ENCODE results near the gene RTN3.
"Not testable (repeated sequence)": the region's sequence is repeated elsewhere in the genome, so short reads cannot be mapped to it uniquely, and the experiment has no call there.

RTN3 gene

DNA sequence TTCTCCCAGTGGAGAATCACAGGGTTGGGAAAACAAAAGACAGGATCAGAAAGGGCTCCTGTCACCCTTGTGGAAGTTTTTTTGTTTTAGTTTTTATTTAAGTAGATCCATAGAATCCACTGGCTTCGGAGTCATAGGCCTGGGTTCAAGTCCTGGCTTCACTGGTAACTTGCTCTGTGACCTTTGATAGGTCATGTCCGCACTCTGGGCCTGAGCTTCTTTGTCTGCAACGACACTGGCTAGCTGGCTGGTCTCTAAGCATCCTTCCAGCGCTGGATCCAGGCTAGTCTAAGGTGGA is 85.9 kb downstream of the RTN3 start:
- in situ Hi-C loops (cut with MboI; ENCODE audit: low sequenced_read_pairs): no loop called here

- in situ Hi-C loops (cut with MboI; ENCODE audit: low sequenced_read_pairs): no loop called here
Measured at GRCh38 chr11:63767565-63768236, 86.4 kb downstream of the RTN3 start.

DNA sequence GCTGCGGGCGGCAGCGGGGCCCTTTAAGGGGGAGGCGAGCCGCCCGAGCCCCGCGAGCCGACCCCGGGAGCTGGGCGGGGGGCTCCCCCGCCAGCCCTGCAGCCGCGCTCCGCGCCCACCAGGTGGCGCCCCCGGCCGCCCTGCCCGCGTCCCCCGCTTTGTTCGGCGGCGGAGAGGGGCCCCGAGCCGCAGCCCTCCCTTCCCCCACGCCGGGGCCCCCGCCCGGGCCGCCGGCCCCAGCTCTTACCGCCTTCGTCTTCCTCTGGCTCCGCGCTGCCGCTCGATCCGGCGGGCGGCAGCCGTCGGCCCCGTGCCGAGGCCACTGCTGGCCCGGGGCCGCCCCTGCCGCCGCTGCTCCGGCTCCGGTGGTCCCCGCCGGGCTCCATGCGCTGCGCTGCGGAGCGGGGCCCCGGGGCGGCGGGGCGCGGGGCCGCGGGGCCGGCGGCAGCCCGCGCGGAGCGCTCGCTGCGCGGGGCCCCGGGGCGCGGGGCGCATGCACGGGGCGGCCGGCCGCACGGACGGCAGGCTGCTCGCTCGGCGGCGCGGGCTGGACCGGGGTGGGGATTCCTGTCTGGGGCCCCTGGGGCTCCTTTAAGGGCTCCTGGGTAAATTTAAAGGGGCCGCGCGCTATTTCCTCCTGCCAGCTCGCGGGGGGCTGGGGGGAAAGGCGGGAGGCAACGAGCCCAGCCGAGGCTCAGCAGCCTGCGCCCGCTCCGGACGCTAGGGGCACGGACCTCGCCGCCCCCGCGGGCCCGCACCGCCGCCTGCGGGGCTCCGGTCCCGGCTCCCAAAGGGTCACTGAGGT is 87.1 kb downstream of the RTN3 start, which contains the start of gene ZFTA:
Gene ZFTA (minus strand): TSS at position 539 of the 805 bp plus-strand sequence. CDS start 153 bp downstream, at position 386.
- in situ Hi-C loops (cut with MboI; ENCODE audit: low sequenced_read_pairs): no loop called here

DNA sequence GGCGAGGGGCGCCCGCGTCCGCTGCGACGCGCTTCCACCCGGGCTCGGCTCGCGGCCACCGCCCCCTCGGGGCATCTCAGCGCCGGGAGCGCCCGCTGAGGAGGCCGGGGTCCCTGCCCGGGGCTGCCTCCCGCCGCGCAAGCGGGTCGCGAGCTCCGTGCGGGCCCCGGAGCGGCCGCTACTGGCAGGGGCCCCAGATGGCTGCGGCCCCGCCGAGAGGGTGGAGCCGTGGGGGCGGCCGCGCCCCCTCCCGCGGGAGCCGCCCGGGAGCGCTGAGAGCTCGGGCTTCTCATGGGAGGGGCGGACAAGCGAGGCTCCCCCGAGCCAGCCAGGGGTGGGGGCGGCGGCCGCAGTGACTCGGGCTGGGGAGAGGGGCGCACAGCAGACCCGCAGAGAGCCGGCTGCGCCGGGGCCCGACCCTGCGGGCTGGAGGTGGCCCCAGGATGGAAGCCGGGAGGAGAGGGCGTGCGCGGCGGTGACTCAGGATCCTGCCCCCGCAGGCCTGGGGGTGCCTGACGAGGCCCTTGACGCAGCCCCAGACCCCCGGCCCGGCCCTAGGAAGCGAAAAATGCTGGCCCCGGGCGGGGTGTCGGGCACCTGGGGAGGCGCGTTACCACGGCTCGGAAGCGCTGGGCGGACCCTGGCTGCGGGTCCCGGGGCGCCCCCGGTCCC is 87.9 kb downstream of the RTN3 start:
- in situ Hi-C loops (cut with MboI; ENCODE audit: low sequenced_read_pairs): no loop called here

DNA sequence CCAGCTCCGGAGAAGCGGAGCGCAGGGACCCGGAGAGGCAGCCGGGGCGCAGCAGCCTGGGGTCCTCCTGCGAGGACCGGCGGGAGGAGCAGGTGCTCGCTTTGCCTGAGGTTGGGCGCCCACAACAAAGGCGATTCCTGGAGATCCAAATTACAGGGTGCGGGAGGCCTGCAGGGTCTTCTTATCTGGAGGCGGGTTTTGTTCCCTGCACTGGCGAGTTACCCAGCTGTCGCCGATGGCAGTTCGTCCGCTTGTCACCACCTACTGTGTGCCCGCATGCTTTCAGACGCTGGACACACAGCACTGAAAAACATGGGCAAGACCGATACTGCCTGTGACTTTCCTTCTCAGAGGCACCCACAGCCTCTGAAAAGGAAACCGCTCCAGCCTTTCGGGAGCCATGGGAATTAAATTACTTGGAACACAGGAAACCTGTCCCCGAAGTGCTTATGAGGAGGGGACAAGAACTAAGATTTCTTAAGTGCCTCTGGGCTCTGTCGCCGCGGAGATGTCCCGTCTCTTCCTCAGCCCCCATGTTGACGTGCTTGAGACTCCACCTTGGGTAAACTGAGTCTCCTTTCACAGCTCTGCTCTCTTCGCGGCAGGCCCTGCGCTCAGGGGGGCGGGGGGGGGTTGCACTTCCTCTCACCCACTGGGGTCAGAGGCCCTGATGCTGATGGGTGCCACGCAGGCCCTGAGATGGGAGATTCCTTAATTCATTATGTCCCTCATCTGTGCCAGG is 88.6 kb downstream of the RTN3 start:
- in situ Hi-C loops (cut with MboI; ENCODE audit: low sequenced_read_pairs): no loop called here

DNA sequence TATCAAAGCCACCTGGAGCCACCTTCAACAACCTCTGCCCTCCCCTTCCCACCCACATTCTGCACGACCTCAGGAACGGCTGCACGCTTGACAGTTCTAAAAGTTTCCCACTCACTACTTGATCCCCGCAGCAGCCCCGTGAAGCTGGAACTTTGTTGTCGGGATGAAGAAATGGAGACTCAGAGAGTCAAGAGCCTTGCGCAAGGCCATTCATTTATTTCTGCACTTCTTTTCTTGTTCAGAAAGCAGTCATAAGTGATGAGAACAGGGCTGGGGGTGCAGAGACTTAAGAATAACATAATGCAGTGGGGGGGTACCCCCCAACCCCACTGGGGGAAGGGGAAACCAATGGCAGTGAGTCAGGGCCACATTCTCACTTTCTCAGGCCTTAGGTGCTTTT is 89.5 kb downstream of the RTN3 start:
- in situ Hi-C loops (cut with MboI; ENCODE audit: low sequenced_read_pairs): no loop called here

DNA sequence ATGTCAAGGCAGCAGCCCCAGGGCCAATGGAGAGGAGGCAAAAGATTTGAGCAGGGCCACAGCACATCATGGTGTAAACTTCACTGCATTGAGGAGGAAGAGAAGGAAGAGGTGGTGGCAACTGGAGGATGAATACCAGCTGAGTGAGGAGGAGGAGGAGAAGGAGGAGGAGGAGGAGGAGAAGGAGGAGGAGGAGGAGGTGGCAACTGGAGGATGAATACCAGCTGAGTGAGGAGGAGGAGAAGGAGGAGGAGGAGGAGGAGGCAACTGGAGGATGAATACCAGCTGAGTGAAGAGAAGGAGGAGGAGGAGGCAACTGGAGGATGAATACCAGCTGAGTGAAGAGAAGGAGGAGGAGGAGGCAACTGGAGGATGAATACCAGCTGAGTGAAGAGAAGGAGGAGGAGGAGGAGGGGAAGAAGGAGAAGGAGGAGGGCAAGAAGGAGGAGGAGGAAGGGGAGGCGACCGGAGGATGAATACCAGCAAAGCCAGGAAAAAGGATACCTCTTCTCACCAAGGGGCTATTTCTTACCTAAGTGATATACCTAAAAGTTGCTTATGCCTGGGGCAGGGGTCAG is 90.5 kb downstream of the RTN3 start:
- in situ Hi-C loops (cut with MboI; ENCODE audit: low sequenced_read_pairs): not testable (repeated sequence)

DNA sequence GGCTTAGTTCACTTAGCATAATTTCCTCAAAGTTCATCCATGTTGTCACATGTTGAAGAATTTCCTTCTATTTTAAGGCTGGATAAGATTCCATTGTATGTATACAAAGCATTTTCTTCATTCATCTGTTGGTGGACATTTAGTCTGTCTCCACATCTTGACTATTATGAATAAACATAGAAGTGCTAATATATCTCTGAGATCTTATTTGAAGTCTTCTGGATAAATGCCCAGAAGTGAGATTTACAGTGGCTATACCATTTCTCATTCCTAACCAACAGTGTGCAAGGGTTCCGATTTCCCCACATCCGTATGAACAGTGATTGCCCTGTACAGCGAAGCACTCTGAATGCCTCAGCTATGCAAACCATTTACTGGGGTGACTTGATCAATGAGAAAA is 93.9 kb downstream of the RTN3 start:
- in situ Hi-C loops (cut with MboI; ENCODE audit: low sequenced_read_pairs): no loop called here

GRCh38 chr11:63779039-63779438 is 97.7 kb downstream of the RTN3 start:
- in situ Hi-C loops (cut with MboI; ENCODE audit: low sequenced_read_pairs): no loop called here

DNA sequence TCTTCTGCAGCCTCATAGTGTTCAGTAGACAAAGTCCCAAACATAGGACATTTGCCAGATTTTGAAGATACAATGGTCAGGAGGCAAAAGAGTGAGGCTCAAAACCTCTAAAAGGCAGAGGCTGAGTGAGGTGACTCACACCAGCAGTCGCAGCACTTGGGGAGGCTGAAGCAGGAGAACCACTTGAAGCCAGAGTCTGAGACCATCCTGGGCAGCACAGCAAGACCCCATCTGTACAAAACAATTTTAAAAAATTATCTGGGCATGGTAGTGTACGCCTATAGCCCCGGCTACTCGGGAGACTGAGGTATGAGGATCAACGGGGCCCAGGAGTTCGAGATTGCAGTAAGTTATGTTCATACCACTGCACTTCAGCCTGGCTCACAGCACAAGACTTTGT is 101.4 kb downstream of the RTN3 start:
- in situ Hi-C loops (cut with MboI; ENCODE audit: low sequenced_read_pairs): no loop called here

GRCh38 chr11:63783925-63784592 is 102.8 kb downstream of the RTN3 start:
- in situ Hi-C loops (cut with MboI; ENCODE audit: low sequenced_read_pairs): no loop called here

DNA sequence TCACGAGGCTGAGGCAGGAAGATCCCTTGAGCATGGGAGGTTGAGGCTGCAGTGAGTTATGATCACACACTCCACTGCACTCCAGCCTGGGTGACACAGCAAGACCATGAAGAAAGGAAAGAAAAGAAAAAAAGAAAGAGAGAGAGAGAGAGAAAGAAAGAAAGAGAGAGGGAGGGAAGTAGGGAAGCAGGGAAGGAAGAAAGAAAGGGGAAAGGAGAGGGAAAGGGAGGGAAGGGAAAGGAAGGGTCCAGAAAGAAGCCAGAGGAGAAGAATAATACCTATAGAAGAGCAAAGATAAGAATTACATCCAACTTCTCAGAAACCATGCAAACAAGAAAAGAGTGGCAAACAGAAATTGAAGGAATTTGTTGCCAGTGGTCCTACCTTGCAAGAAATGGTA is 104.5 kb downstream of the RTN3 start:
- in situ Hi-C loops (cut with MboI; ENCODE audit: low sequenced_read_pairs): no loop called here

DNA sequence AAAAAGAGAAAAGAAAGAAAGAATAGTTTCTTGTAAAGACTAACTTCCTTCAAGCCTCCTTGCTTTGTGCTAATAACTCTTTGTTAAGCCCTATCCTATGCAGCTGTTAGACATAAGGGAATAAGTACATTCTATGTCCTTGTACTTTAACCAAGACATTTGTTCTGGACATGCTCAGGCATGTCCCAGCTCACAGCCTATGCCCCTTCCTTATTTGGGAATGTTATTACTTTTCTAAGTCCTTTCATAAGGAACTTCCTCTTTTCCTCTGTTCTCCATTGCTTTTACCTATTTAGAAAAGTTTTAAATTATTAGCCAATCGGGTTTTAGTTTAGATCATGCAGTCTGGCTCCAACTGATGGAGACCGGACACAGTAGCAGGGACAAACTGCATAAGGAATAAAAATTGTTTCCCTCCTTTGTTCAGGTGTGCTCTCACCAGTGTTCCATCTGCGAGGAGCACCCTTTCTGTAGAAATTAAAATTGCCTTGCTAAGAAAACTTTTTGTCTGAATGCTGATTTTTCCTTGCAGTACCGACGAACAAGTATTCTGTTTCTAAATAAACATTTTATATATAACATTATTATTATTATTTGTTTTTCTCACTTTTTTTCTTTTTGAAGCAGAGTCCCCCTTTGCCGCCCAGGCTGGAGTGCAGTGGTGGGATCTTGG is 110.3 kb downstream of the RTN3 start:
- in situ Hi-C loops (cut with MboI; ENCODE audit: low sequenced_read_pairs): no loop called here

DNA sequence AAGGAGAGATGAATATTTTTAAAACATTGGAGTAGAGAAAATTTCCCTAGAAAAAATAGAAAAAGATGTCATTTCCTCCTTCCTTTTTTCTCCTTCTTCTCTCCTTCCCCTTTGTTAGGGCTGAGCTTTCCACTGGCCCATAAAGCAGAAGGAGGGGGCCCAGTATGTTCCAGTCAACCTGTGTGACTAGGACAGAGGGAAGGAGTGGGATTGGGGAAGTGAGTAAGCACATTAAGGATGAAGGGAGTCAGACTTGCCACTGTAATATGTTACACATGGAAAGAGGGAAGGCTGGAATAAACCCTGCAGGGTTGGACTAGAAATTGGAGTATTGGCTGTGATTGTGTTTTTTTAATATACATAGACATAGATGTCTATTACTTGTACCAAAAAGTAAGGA is 111.9 kb downstream of the RTN3 start:
- in situ Hi-C loops (cut with MboI; ENCODE audit: low sequenced_read_pairs): no loop called here

- in situ Hi-C loops (cut with MboI; ENCODE audit: low sequenced_read_pairs): no loop called here
Measured at GRCh38 chr11:63795066-63795465, 113.8 kb downstream of the RTN3 start.

DNA sequence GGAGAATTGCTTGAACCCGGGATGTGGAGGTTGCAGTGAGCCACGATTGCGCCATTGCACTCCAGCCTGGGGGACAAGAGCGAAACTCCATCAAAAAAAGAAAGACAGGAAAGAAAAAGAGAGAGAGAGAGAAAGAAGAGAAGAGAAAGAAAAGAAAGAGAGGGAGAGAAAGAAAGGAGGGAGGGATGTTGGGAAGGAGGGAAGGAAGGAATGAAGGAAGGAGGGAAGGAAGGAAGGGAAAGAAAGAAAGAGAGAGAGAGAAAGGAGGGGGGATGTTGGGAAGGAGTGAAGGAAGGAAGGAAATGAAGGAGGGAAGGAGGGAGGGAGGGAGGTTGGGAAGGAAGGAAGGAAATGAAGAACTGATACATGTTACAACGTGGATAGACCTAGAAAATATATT is 119.6 kb downstream of the RTN3 start:
- in situ Hi-C loops (cut with MboI; ENCODE audit: low sequenced_read_pairs): no loop called here

DNA sequence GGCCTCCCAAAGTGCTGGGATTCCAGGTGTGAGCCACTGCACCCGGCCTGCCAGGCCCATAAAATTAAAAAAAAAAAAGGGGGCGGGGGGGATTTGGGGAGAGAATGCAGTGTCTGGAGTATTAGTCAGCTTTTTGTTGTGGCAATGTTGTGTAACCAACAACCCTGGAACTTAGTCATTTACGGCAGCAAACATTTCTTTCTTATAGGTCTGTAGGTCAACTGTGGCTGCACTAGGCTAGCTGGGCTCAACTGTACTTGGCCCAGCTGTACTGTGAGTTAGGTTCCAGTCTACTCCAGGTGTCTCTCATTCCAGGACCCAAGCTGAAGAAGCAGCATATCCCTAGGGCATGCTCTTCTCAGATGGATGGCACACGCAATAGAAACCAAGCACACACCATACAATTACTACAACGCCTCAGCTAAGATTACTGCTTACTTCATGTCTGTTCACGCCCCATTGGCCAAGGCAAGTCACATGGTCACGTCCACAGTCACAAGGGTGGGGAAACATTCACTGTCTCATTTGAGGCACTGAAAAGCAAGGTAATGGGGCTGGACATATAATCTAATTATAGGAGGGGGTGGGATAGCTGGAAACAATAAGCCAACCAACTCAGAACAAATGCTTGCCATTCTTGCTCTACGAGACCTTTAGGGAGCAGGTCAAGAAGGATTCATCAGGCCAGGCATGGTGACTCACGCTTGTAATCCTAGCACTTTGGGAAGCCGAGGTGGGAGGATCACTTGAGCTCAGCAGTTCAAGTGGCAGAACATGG is 121.5 kb downstream of the RTN3 start:
- in situ Hi-C loops (cut with MboI; ENCODE audit: low sequenced_read_pairs): no loop called here

- in situ Hi-C loops (cut with MboI; ENCODE audit: low sequenced_read_pairs): no loop called here
Measured at GRCh38 chr11:63804259-63804658, 123.0 kb downstream of the RTN3 start.

- in situ Hi-C loops (cut with MboI; ENCODE audit: low sequenced_read_pairs): no loop called here
Measured at GRCh38 chr11:63805844-63806415, 124.6 kb downstream of the RTN3 start.

Data from hTERT RPE-1 (cell line).